Neural progenitor cell (in vitro differentiated cells): ENCODE measurements around the gene SCYL3.
"Not testable (repeated sequence)": the region's sequence is repeated elsewhere in the genome, so short reads cannot be mapped to it uniquely, and the experiment has no call there.

Source experiments
- CTCF ChIP-seq: fragments of 200-600 bp; sonication (generic); IDR thresholded peaks from 2 replicates; pipeline ENCODE4 v1.5.1; 2017; ENCODE audit warnings: antibody characterized with exemption, mild to moderate bottlenecking
- EZH2phosphoT487 ChIP-seq: fragments of 200-600 bp; sonication (generic); IDR thresholded peaks from 2 replicates; pipeline ENCODE4 v1.6.1; 2017; ENCODE audit warnings: antibody characterized with exemption

DNA sequence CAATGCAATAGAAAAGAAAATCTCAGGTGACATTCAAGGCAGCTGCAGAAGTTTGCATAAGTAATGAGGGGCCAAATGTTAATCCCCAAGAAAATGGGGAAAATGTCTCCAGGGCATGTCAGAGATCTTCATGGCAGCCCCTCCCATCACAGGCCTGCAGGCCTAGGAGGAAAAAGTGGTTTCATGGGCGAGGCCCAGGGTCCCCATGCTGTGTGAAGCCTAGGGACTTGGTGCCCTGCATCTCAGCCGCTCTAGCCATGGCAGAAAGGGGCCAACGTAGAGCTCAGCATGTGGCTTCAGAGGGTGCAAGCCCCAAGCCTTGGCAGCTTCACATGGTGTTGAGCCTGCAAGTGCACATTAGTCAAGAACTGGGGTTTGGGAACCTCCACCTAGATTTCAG lies 21.7 kb downstream of the SCYL3 start:
- not testable (repeated sequence) for TF ChIP-seq CTCF, EZH2phosphoT487
